T-helper 2 cell treated with Interferon-gamma antibody and Interleukin-4, amounts not matched to agents 100 ng/mL and 5 ng/mL, for 36 hours (primary cell): Measurements from ENCODE around the gene PTPRD. TPM values are rescaled to one million over a fixed set of nuclear protein-coding genes. Genes with fewer than 3 reads are reported as not detected.

Experiments
- intact Hi-C: fragments of 100-400 bp; cut with micrococcal nuclease; formaldehyde crosslinking; loops from one replicate; pipeline ENCODE4 v1.15.1; 2023
- total RNA-seq: library from RNA; stranded (reverse); gene quantifications from 2 replicates; pipeline ENCODE4 v1.2.3, GENCODE V29; 2022

PTPRD gene
- total RNA-seq, 1 donor from 2014 or later, result not detected

- intact Hi-C loops, result no loop called here
Measured at GRCh38 chr9:8614926-8615440, 1997.8 kb downstream of the PTPRD start.

DNA sequence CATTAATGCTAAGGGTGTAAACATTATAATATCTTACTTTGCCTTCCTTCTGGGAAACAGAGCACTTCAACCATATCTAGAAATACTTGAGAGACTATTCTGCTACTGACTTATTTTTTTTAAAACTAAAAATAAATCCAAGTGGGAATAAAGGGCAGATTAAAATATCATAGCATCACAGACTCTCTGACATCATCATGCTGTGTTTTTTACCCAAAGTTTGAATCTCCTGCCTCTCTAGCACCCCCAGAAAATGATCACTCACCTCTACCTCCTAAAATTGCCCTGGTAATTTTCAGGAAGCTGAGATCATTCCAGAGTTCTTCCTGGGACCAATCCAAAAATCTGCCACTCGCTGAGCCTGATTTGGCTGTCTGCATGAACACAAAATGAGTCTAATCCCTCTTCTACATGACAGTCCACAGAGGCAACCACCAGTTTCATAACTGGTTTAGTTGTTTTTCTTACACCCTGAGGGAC is 1999.4 kb downstream of the PTPRD start:
- intact Hi-C loops, result no loop called here

DNA sequence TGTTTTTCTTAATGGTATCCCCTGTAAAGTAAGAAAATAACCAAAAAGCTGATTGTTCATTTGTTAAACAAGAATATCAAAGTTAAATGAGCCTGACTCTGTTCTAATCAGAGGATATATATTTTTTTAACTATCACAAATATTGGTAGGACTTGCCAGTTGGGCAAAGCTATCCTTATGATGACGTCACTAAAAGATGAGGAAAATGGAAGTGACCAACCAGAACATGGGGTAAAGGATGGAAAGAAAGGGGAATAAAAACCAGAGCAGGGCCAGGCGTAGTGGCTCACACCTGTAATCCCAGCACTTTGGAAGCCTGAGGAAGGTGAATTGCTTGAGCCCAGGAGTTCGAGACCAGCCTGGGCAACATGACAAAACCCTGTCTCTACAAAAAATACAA is 2001.6 kb downstream of the PTPRD start:
- intact Hi-C loops, result no loop called here

GRCh38 chr9:8610256-8610655 is 2002.5 kb downstream of the PTPRD start:
- intact Hi-C loops, result no loop called here

- intact Hi-C loops, result no loop called here
Measured at GRCh38 chr9:8605096-8605495, 2007.7 kb downstream of the PTPRD start.

- intact Hi-C loops, result no loop called here
Measured at GRCh38 chr9:8604201-8604600, 2008.6 kb downstream of the PTPRD start.

DNA sequence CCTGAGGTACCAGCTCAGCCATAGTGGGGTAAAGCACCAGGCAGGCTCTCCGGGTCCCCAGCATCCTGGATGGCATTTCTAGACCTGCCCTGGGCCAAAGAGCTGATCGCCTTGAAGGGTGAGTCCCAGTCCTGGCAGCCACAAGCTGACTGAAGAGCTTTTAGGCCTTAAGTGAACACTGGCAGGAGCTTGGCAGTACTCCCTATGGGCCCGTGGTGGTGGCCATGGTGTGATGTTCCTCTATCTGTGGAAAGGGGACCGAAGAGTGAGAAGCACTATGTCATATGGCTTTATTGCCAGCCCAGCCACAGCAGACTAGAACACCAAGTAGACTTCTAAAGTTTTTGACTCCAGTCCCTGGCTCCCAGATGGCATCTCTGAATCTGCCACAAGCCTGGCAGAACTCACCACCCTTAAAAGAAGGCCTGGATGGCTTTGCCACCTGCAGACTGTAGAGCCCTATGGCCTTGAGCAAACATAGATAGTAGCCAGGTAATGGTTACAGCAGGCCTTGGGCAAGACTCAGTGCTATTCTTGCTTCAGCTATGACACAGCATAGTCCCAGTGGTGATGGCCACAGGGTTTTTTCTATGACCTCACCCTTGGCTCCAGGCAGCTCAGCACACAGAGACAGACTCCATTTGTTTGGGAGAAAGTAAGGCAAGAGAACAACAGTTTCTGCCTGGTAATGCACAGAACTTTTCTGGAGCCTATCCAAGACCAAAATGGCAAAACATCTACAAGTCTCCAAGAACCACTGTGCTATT is 2011.7 kb downstream of the PTPRD start:
- intact Hi-C loops, result no loop called here

DNA sequence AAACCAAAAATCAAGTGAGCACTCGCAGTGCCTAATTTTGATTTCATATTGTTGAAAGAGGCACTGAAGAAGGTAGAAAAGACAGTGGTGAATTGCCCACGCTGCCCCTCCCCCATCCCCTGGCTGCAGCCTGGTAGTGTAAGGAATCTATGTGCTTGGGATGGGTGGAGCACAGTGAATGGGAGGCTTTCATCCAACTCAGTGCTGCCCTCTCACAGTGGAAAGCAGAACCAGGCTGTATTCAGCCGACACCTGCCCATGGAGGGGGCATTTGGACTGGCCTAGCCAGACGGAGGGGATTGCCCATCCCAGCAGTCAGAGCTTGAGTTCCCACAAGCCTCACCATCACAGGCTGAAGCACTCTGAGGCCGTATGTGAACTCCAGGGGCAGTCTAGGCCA is 2012.9 kb downstream of the PTPRD start:
- intact Hi-C loops, result no loop called here

DNA sequence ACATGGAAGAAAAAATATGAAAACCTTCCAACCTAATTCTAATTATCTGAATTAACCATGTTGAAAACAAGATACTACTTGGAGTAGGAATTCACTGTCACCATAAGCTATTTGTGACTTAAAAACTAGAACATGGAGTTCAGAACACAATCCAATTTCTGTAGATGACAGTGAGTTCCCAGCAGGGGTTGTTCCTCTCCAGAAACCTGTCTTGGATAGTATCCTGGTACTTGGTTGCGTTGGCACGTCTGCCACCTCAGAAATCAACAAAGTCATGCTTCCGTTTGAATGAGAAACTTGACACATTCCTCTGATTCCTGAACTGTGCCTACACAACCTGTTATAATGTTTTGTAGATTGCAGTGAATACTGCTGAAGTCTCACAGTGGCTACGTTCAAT is 2023.3 kb downstream of the PTPRD start:
- intact Hi-C loops, result no loop called here

- intact Hi-C loops, result no loop called here
Measured at GRCh38 chr9:8585036-8585435, 2027.8 kb downstream of the PTPRD start.

- intact Hi-C loops, result no loop called here
Measured at GRCh38 chr9:8579661-8580060, 2033.1 kb downstream of the PTPRD start.

DNA sequence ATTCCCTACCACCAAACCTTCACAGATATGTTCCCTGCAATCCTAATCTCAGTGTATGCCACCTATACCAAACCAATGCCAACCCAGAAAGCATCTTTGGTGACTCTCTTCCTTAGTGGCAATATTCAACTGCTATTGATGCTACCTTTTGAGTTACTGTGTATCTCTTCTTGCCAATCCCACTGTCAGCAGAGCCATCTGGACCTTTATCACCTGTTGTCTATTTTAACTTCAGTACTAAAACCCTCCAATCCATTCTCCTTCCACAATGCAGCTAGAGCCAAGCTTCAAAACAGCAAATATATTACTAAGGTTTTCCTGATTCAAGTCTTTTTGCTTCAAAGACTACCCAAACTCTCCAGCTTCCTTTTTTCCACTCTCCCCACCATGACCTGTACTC is 2036.1 kb downstream of the PTPRD start:
- intact Hi-C loops, result no loop called here

DNA sequence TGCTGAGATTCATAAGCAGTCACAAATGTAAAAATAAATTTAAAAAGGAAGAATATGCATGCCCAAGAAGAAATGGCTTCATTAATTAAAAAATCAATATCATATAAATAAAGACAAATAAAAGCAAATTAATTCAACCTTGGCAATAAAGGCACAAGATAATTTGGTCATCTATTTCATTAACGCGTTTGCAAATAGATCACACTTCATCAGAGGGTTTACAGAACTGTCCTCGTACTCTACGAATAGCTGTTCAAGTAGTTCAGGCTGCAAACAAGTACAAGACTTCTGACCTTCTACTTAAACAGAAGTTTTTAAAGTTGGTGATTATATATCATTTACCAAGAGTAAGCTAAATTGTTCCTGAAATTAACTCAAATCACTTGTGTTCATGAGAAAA is 2038.0 kb downstream of the PTPRD start:
- intact Hi-C loops, result no loop called here

DNA sequence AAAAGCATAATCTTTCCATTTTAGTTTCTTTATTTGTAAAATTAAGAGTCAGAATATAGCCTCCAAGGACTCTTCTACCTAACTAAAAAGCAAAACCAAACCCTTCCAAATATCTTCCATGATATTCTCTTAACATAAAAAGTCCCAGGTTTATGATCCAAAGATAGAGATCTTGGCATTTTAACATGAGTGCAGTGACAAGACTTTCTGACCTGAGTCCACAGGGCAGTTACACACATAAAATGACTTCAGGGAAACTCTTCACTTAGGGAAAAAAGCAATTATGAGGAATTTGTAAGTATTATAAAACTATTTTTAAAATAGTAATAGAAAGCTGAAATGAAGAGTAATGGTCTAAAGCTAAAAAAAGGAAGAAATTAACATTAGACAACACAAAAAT is 2040.6 kb downstream of the PTPRD start:
- intact Hi-C loops, result no loop called here

DNA sequence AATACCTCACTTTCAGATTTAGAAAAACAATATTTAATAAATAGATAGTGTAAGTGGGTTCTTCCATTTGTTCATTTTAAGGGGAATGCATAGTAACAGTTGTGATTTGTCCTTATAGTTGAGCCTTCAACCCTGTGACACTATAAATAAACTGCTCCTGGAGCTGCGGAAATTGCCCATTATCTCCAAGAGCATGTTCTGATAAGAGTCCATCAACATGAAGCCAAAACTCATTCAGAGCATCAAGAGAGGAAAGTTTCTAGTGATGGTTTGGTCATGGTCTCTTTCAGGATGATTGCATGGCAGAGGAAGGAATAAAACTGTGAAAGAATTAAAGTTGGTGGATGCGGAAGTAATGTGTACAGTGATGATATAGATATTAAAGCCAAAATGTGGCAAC is 2041.2 kb downstream of the PTPRD start:
- intact Hi-C loops, result no loop called here

DNA sequence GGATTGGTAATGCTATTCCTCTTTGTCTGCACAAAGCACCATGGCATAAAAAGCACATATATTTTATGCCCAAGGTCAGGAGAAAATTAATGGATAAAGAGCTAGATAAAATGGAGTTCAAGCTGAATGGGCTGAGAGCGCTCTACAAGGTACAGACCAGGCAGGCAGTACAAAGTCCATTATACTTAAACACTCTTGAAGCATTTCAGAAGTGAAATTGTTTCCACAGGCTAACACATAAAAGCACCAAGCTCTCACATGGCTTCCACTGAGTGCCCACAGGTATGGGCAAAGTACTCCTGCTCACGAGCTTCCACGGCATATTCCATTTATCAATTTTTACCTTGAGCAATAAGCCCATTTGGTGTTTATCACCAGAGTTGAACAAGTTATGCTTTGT is 2042.0 kb downstream of the PTPRD start:
- intact Hi-C loops, result no loop called here

DNA sequence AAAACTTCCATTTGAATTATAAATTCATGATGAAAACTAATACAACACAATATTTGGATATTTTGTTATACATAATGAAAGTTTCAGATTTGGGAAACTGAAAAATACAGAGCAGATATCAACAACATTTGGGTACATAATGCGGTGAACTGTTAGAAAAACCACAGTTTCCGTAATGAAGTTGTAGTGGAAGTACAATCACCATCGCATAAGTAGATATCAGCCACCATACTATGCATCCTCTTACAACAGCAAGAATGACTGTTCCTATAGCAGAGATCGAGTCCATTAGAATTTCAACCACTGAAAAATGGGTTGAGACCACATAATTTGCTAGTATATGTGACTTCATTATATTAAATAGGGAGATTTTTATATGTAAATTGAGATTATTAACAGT is 2043.0 kb downstream of the PTPRD start:
- intact Hi-C loops, result no loop called here

- intact Hi-C loops, result no loop called here
Measured at GRCh38 chr9:8567963-8568579, 2044.7 kb downstream of the PTPRD start.

- intact Hi-C loops, result no loop called here
Measured at GRCh38 chr9:8564960-8565359, 2047.8 kb downstream of the PTPRD start.

GRCh38 chr9:8560560-8561525 is 2052.0 kb downstream of the PTPRD start:
- intact Hi-C loops, result no loop called here

GRCh38 chr9:8558176-8558575 is 2054.6 kb downstream of the PTPRD start:
- intact Hi-C loops, result no loop called here
